GM12878 (cell line): ENCODE results near the gene RNF34. TPM values are rescaled to one million over a fixed set of nuclear protein-coding genes. Genes with fewer than 3 reads are reported as not detected.

ENCODE experiments used
- ATAC-seq: fragments of 200-7000 bp; cut with Tn5 transposase; 3 replicates; pipeline ENCODE4 v1.9.1; 2020; ENCODE audit warnings: mild to moderate bottlenecking, moderate library complexity
- BruUV-seq: library from RNA; stranded (reverse); fragments of 400-500 nt; replicated peaks from 2 replicates; lab custom pipeline; 2021; lab: Mats Ljungman, UMichigan
- CTCF ChIA-PET: fragments of 300-600 bp; sonication (Branson Sonifier 250); formaldehyde crosslinking; extraction: SDS; loops from one replicate; lab custom pipeline; 2021; ENCODE audit warnings: inconsistent platforms; lab: Yijun Ruan, JAX
- POLR2A ChIA-PET: fragments of 350-600 bp; formaldehyde crosslinking; extraction: SDS; loops from one replicate; lab custom pipeline; 2021; ENCODE audit warnings: inconsistent platforms; lab: Charles Lee
- RAD21 ChIA-PET: fragments of 300-600 bp; sonication (Branson Sonifier 250); formaldehyde crosslinking; loops from one replicate; lab custom pipeline; 2023; ENCODE audit warnings: antibody characterized with exemption; ENCODE audit not compliant: unreplicated experiment; lab: Charles Lee
- SMC1A ChIA-PET: fragments of 300-600 bp; sonication (Branson Sonifier 250); formaldehyde crosslinking; loops from one replicate; lab custom pipeline; 2023; ENCODE audit not compliant: unreplicated experiment, uncharacterized antibody; lab: Charles Lee
- DNase-seq: peaks from one replicate; pipeline ENCODE4 v3.0.0-alpha.2; 2011; ENCODE audit warnings: low read depth, low spot score
- FAIRE-seq: peaks from 3 replicates; lab custom pipeline; 2011; peaks lifted over from hg19 to GRCh38; lab: Jason Lieb, UNC
- H2AFZ ChIP-seq: 2 replicates; pipeline ENCODE4 v1.6.0; 2011; ENCODE audit warnings: low read depth, low read length, control low read depth; ENCODE audit not compliant: control insufficient read depth
- H3K27ac ChIP-seq: 2 replicates; pipeline ENCODE4 v1.5.1; 2011; ENCODE audit warnings: control low read depth; ENCODE audit not compliant: control insufficient read depth, insufficient read depth
- H3K27me3 ChIP-seq, 2 experiments: replicated peaks in 1 of 2; 2 replicates each; pipeline versions ENCODE4 v1.6.0 to v1.6.1; 2011; ENCODE audit warnings: low read length in 1 of 2; ENCODE audit not compliant: control insufficient read depth in 2 of 2, insufficient read depth in 2 of 2
- H3K36me3 ChIP-seq, 2 experiments: 2 replicates each; pipeline ENCODE4 v1.5.1; 2011; ENCODE audit warnings: low read length in 1 of 2; ENCODE audit not compliant: control insufficient read depth in 2 of 2, insufficient read depth in 2 of 2
- H3K4me1 ChIP-seq: 2 replicates; pipeline ENCODE4 v1.6.1; 2011; ENCODE audit warnings: mild to moderate bottlenecking, low read length, moderate library complexity, mixed read lengths; ENCODE audit not compliant: control insufficient read depth, insufficient read depth
- H3K4me2 ChIP-seq: 2 replicates; pipeline ENCODE4 v1.6.0; 2011; ENCODE audit warnings: control low read depth; ENCODE audit not compliant: control insufficient read depth, insufficient read depth
- H3K4me3 ChIP-seq: fragments of 200-600 bp; sonication (generic); 2 replicates; pipeline ENCODE4 v1.5.1; 2016
- H3K79me2 ChIP-seq: 2 replicates; pipeline ENCODE4 v1.6.0; 2011; ENCODE audit warnings: low read length; ENCODE audit not compliant: control insufficient read depth, insufficient read depth
- H3K9ac ChIP-seq: 2 replicates; pipeline ENCODE4 v1.8.0; 2011; ENCODE audit warnings: low read length, control low read depth, mixed read lengths; ENCODE audit not compliant: control insufficient read depth, insufficient read depth
- H3K9me3 ChIP-seq: replicated peaks from 3 replicates; pipeline ENCODE4 v1.5.1; 2011; ENCODE audit warnings: mild to moderate bottlenecking, low read length; ENCODE audit not compliant: control insufficient read depth, insufficient read depth
- H4K20me1 ChIP-seq: 2 replicates; pipeline ENCODE4 v1.6.0; 2011; ENCODE audit not compliant: control insufficient read depth, insufficient read depth
- CHD1 ChIP-seq: IDR thresholded peaks from 2 replicates; pipeline ENCODE4 v1.6.1; 2012; ENCODE audit warnings: low read depth, low read length, improper control_type of control experiment
- CTCF ChIP-seq, 3 experiments: IDR thresholded peaks in 2 of 3; conservative IDR thresholded peaks in 1 of 3; 2 replicates each; pipeline ENCODE4 v1.5.1; 2011; ENCODE audit warnings: low read depth in 3 of 3, low read length in 3 of 3, mild to moderate bottlenecking in 3 of 3, control low read depth in 2 of 3, moderate library complexity in 2 of 3, inconsistent platforms in 1 of 3, mixed read lengths in 1 of 3; ENCODE audit not compliant: control insufficient read depth in 2 of 3, insufficient read depth in 1 of 3; ENCODE audit errors: extremely low read depth in 1 of 3
- GABPA ChIP-seq: IDR thresholded peaks from 2 replicates; pipeline ENCODE4 v1.6.1; 2014; ENCODE audit warnings: antibody characterized with exemption, low read depth, mild to moderate bottlenecking, inconsistent platforms
- HCFC1 ChIP-seq: fragments of 150-350 bp; IDR thresholded peaks from 2 replicates; pipeline ENCODE4 v1.6.1; 2014; ENCODE audit warnings: low read length
- IKZF2 ChIP-seq, 2 experiments: fragments of 450-650 bp; IDR thresholded peaks; 2 replicates each; pipeline ENCODE4 v1.6.1; 2017; ENCODE audit warnings: mild to moderate bottlenecking in 2 of 2, moderate library complexity in 2 of 2
- IRF3 ChIP-seq: fragments of 450-650 bp; IDR thresholded peaks from 2 replicates; pipeline ENCODE4 v1.6.1; 2014; ENCODE audit warnings: mild to moderate bottlenecking
- MYC ChIP-seq: IDR thresholded peaks from 2 replicates; pipeline ENCODE4 v1.6.1; 2011; ENCODE audit warnings: mild to moderate bottlenecking, low read length, moderate library complexity, inconsistent platforms; ENCODE audit not compliant: insufficient read depth, insufficient replicate concordance, insufficient read length, severe bottlenecking
- RUNX3 ChIP-seq: IDR thresholded peaks from 2 replicates; pipeline ENCODE4 v1.6.1; 2012; ENCODE audit warnings: low read length, inconsistent platforms
- SMARCA5 ChIP-seq: fragments of 450-650 bp; IDR thresholded peaks from 2 replicates; pipeline ENCODE4 v1.6.1; 2017; ENCODE audit warnings: mild to moderate bottlenecking
- SREBF2 ChIP-seq: IDR thresholded peaks from 2 replicates; pipeline ENCODE4 v1.6.1; 2012; ENCODE audit warnings: mild to moderate bottlenecking, low read length
- ZBTB11 ChIP-seq: fragments of 450-650 bp; formaldehyde crosslinking; IDR thresholded peaks from 2 replicates; pipeline ENCODE4 v1.5.0; 2022; ENCODE audit warnings: mild to moderate bottlenecking, missing genetic modification characterization
- WGBS: methylation state at CpG from one replicate; pipeline ENCODE4 v1.1.6; 2016; ENCODE audit warnings: low lambda C conversion rate; ENCODE audit not compliant: insufficient replicate concordance, insufficient coverage; ENCODE audit errors: missing lambda C conversion rate; 5-methylcytosine and 5-hydroxymethylcytosine counted together
- in situ Hi-C: fragments of 300-500 bp; cut with MboI; formaldehyde crosslinking; loops from 9 replicates; pipeline ENCODE4 v1.14.3; 2018; ENCODE audit warnings: mixed read lengths
- intact Hi-C: fragments of 100-400 bp; cut with micrococcal nuclease; formaldehyde crosslinking; loops from one replicate; pipeline ENCODE4 v1.14.2; 2022; ENCODE audit not compliant: unreplicated experiment
- polyA plus RNA-seq, 11 experiments: library from polyadenylated mRNA; depleted of rRNA in 4 of 11; unstranded in 6 of 11; stranded (reverse) in 5 of 11; fragments of >200 nt; fragmentation: Nextera tagmentation in 4 of 11; fragmentation: Illumina TruSeq in 1 of 11; extraction: Ambion mirVana in 4 of 11; extraction: Trizol in 1 of 11; gene quantifications; 1 replicate in 1 of 11; 2 replicates in 10 of 11; pipeline versions ENCODE4 v1.2.1 to v1.2.3, GENCODE V29; 2011 to 2016; ENCODE audit warnings: inconsistent platforms in 2 of 11, missing spikeins in 2 of 11, low read depth in 1 of 11
- total RNA-seq, 4 experiments: library from RNA; depleted of rRNA in 3 of 4; stranded (reverse); fragments of >200 nt in 3 of 4; fragmentation: Illumina TruSeq in 1 of 4; extraction: Trizol in 1 of 4; gene quantifications; 2 replicates each; pipeline versions ENCODE4 v1.2.1 to v1.2.3, GENCODE V29; 2013 to 2021

The RNF34 gene
- total and polyA plus RNA-seq, 10 of the 15 experiments (the other 5 are each of a cell fraction or from before 2014, with no cell fraction given): 63.6 to 199 (median 115) TPM

GRCh38 chr12:121400332-121401139 lies 618 bp downstream of the RNF34 start:
- peak overlapping the region; percentile 97 for H3K9ac ChIP-seq
- H2AFZ ChIP-seq: peak overlapping the region; percentile 64
- no peaks in the 10 kb centered on the region for H3K9me3 ChIP-seq
- peaks cover 54% of the 10 kb centered on the region for H3K79me2 ChIP-seq
- CTCF ChIA-PET: interaction anchor here (0.8 to 3.1 kb wide), 12 partner anchors 9 to 284 kb away, joined by 3 to 21 read pairs (median 5); no protein-coding TSS in a partner anchor
- peak overlapping the region; percentile 78 for H3K4me2 ChIP-seq
- POLR2A ChIA-PET: interaction anchor here (0.5 to 3.9 kb wide), 13 partner anchors 9 to 249 kb away, joined by 3 to 28 read pairs (median 4); partner anchors contain the start of genes ANAPC5 and CAMKK2
- SMC1A ChIA-PET: interaction anchor here (0.6 to 5.4 kb wide), 11 partner anchors 9 to 721 kb away, joined by 3 to 46 read pairs (median 4); no protein-coding TSS in a partner anchor
- H3K27ac ChIP-seq: peak overlapping the region; percentile 93
- ATAC-seq (peak; percentile 66), FAIRE-seq (peak; percentile 98), DNase-seq (peak; percentile 56)
- H3K27me3 ChIP-seq: no peaks in the 10 kb centered on the region
- under 1% methylated on average over 43 of the region's 48 CpGs for WGBS
- no TSS peak for BruUV-seq
- peak overlapping the region; percentile 95 for H3K4me3 ChIP-seq
- in situ Hi-C loops: no loop called here
- RAD21 ChIA-PET: interaction anchor here (0.6 to 3.4 kb wide), 10 partner anchors 9 to 1281 kb away, joined by 3 to 23 read pairs (median 6); partner anchors contain the start of gene ANAPC5
- no peaks in the 10 kb centered on the region; the same call in 1 of the 2 replicates for H4K20me1 ChIP-seq
- peaks cover 0 to 7% of the 10 kb centered on the region in 2 experiments; a peak in 2 of 4 replicates for H3K36me3 ChIP-seq
- H3K4me1 ChIP-seq: no peaks in the 10 kb centered on the region; the same call in 1 of the 2 replicates
- intact Hi-C loops: loop anchor here (1.0 to 5.0 kb wide), 2 partner anchors 48 to 68 kb away; partner anchors contain the start of gene ANAPC5
- TF ChIP-seq IKZF2 (IDR thresholded peaks at IDR 0.05) (peak in 1 of 2 experiments; percentile 7; a peak in 1 of 4 replicates), SMARCA5 (0 out of 2 replicates have a peak, but pooled peaks have one; percentile 18), CHD1 (peak; percentile 75; the same call in 1 of the 2 replicates), MYC (no peak), SREBF2 (no peak), RUNX3 (peak; percentile 63), CTCF (IDR thresholded peaks at IDR 0.05 in 2 of 3, conservative IDR thresholded peaks at IDR 0.05 in 1 of 3; ENCODE audit: control insufficient read depth in 2 of 3, extremely low read depth in 1 of 3, insufficient read depth in 1 of 3, low read depth in 3 of 3, low read length in 3 of 3) (no peak), GABPA (0 out of 2 replicates have a peak, but pooled peaks have one; percentile 28), IRF3 (no peak), ZBTB11 (CRISPR knock-in tag) (no peak), HCFC1 (no peak)
